ENCODE data around the gene KLF7. TPM values are rescaled to one million over a fixed set of nuclear protein-coding genes. Genes with fewer than 3 reads are reported as not detected.

The KLF7 gene
- total RNA-seq, 1 donor from 2014 or later = 35.8 TPM

DNA sequence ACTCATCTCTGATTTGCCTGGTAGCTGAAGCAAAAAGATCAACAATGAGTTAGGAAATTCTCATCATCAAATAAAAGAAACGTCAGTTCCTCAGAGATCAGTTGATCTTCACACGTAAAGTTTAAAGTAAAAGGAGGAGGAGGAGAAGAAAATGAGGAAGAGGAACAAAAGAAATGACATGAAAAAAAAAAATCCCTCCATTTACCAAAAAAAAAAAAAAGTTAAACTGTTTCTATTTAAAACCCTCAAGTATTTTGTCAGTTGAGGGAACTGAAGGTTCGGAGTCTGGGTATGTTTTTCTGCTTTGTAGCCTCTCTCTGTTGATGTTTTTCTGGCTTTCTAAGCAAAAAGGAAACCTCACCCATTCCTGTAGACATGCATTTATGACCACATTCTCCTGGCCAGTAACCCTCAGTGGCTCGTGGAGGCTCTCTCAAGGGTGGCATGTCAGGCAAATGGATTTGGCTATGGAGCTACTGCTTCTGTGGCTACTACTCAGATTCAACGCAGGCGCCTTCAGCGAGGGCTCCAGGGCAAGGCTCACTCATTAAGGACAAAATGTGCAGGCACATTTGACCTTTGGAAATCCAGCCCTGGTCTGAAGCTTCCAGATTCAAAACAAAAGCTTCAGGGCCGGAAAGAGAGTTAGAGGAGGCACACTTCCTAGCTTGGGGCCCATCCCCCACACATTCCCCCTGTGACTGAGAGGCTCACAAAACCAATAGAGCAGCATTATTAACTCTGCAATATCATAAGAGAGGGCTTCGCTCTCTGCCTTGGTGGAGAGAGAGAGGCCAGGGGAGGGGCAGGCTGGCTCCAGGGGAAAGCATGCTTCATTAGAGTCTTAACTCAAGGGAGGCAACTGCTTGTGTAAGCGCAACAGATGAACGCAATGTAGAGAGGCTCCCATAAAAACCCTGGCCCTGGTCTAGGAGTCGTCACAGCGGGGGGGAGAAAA, 22.3 kb downstream of the KLF7 start:
- peaks cover 9% of the 10 kb centered on the region for H3K36me3 Mint-ChIP-seq (ENCODE audit: low read depth)
- peak overlapping the region; percentile 52 for H3K4me3 Mint-ChIP-seq
- no peaks in the 10 kb centered on the region for H3K9me3 Mint-ChIP-seq
- TF ChIP-seq, protein P1, sequence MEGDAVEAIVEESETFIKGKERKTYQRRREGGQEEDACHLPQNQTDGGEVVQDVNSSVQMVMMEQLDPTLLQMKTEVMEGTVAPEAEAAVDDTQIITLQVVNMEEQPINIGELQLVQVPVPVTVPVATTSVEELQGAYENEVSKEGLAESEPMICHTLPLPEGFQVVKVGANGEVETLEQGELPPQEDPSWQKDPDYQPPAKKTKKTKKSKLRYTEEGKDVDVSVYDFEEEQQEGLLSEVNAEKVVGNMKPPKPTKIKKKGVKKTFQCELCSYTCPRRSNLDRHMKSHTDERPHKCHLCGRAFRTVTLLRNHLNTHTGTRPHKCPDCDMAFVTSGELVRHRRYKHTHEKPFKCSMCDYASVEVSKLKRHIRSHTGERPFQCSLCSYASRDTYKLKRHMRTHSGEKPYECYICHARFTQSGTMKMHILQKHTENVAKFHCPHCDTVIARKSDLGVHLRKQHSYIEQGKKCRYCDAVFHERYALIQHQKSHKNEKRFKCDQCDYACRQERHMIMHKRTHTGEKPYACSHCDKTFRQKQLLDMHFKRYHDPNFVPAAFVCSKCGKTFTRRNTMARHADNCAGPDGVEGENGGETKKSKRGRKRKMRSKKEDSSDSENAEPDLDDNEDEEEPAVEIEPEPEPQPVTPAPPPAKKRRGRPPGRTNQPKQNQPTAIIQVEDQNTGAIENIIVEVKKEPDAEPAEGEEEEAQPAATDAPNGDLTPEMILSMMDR (IDR thresholded peaks at IDR 0.05) = no peak
- CTCF ChIA-PET = interaction anchor here (0.7 to 3.4 kb wide), 7 partner anchors 9 to 481 kb away, joined by 3 to 14 read pairs (median 6); partner anchors contain the start of genes KLF7 and METTL21A
- H3K27ac Mint-ChIP-seq = peak overlapping the region; percentile 92
- POLR2A ChIA-PET = interaction anchor here (0.7 to 4.8 kb wide), 12 partner anchors 10 to 1248 kb away, joined by 3 to 202 read pairs (median 7); partner anchors contain the start of genes CREB1, KLF7 and METTL21A
- ATAC-seq (ENCODE audit: low read depth) = peak; percentile 65
- DNase-seq = peak; percentile 34
- H3K4me1 Mint-ChIP-seq = peaks cover 61% of the 10 kb centered on the region
- intact Hi-C loops (cut with micrococcal nuclease) = loop anchor here (1.0 to 5.0 kb wide), 4 partner anchors 12 to 385 kb away; partner anchors contain the start of gene CREB1
- no peaks in the 10 kb centered on the region for H3K27me3 Mint-ChIP-seq

DNA sequence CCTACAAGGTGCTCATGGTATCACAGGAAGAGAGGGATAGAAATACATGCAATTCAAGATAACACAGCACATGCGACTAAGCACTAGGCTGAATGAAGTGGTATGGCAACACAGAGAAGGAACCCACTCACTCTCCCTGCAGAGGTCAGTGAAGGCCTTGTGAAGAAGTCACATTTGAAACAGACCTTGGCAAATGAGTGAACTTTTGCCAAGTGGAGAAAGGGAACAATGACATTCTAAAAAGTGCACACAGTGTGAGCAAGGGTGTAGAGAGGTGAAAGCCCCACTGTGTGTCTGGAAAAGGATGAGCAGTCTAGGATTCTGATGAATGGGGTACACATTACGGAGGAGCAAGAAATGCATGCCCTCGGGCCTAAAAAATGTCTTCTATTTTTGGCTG, 23.3 kb downstream of the KLF7 start:
- Mint-ChIP-seq H3K27ac (peak overlapping the region; percentile 92), H3K27me3 (no peaks in the 10 kb centered on the region), H3K4me3 (peak overlapping the region; percentile 52), H3K36me3 (ENCODE audit: low read depth) (peaks cover 9% of the 10 kb centered on the region), H3K4me1 (peaks cover 67% of the 10 kb centered on the region), H3K9me3 (no peaks in the 10 kb centered on the region)
- ChIA-PET CTCF (interaction anchor here (0.7 to 3.4 kb wide), 11 partner anchors 10 to 482 kb away, joined by 3 to 14 read pairs (median 3); partner anchors contain the start of genes KLF7 and METTL21A), POLR2A (interaction anchor here (0.7 to 4.8 kb wide), 8 partner anchors 11 to 1249 kb away, joined by 4 to 202 read pairs (median 8); partner anchors contain the start of genes CREB1, KLF7 and METTL21A)
- TF ChIP-seq, protein P1 (IDR thresholded peaks at IDR 0.05) = no peak
- intact Hi-C loops (cut with micrococcal nuclease) = loop anchor here (1.0 to 5.0 kb wide), 3 partner anchors 210 to 386 kb away; partner anchors contain the start of gene CREB1
- no peak for DNase-seq
- ATAC-seq (ENCODE audit: low read depth) = peak; percentile 41

DNA sequence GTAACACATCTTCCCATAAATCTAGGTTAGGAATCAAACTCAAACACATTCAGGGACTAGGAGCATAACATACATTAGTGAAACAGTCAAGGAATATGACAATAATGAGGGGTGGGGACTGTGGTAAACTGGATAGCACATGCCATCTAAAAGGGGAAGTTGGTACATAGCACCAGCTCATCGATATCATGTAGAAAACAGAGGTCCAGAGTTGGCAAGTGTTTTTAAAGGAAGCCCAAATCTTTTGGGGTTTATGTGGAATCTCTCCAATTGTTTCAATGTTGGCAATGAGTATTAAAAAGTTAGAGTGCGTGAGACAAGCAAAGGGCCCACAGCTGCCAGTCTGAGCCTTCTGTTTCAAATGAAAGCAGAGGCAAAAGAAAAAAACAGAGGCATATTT, 24.4 kb downstream of the KLF7 start:
- DNase-seq (no peak), ATAC-seq (ENCODE audit: low read depth) (peak; percentile 23)
- Mint-ChIP-seq H3K9me3 (no peaks in the 10 kb centered on the region), H3K36me3 (ENCODE audit: low read depth) (peaks cover 11% of the 10 kb centered on the region), H3K27me3 (no peaks in the 10 kb centered on the region), H3K4me1 (peaks cover 72% of the 10 kb centered on the region), H3K27ac (peak overlapping the region; percentile 92), H3K4me3 (peak overlapping the region; percentile 20)
- TF ChIP-seq, protein P1 (IDR thresholded peaks at IDR 0.05) = no peak
- POLR2A ChIA-PET = interaction anchor here (0.6 to 4.8 kb wide), 5 partner anchors 15 to 483 kb away, joined by 4 to 202 read pairs (median 8); partner anchors contain the start of genes CREB1, KLF7 and METTL21A
- intact Hi-C loops (cut with micrococcal nuclease) = loop anchor here (5.0 kb wide), 1 partner anchor 211 kb away; no protein-coding TSS in a partner anchor
- CTCF ChIA-PET = interaction anchor here (1.3 to 3.4 kb wide), 6 partner anchors 11 to 335 kb away, joined by 3 to 14 read pairs (median 6); partner anchors contain the start of gene KLF7

DNA sequence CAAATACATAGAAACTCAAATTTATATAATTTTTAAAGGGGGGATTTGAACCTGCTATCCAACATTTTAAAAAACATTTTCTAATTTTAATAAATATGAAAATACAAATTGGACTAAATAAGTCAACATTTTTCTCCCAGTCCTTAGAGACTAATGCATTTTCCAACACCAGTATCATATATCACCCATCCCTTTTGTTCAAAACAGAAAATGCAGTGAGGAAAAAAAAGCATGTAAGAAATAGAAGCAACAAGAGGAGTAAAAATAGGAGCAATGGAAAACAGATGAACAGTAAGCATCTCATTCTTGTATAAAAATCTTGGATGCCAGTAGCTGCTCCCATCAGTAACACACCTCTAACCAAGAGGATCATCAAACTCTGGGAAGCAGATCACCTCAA, 25.5 kb downstream of the KLF7 start:
- H3K4me3 Mint-ChIP-seq = no peak overlapping the region
- peaks cover 14% of the 10 kb centered on the region for H3K36me3 Mint-ChIP-seq (ENCODE audit: low read depth)
- no peaks in the 10 kb centered on the region for H3K27me3 Mint-ChIP-seq
- ATAC-seq (ENCODE audit: low read depth) (no peak), DNase-seq (no peak)
- H3K4me1 Mint-ChIP-seq = peaks cover 73% of the 10 kb centered on the region
- H3K9me3 Mint-ChIP-seq = no peaks in the 10 kb centered on the region
- ChIA-PET POLR2A (interaction anchor here (4.8 kb wide), 1 partner anchor 25 kb away, joined by 202 read pairs; the partner anchor contains the start of gene KLF7), CTCF (no interaction called here)
- intact Hi-C loops (cut with micrococcal nuclease) = loop anchor here (5.0 kb wide), 1 partner anchor 212 kb away; no protein-coding TSS in a partner anchor
- TF ChIP-seq, protein P1 (IDR thresholded peaks at IDR 0.05) = no peak
- peak overlapping the region; percentile 51 for H3K27ac Mint-ChIP-seq

All from activated B cell treated with CpG ODN at 0.5 μM for 24 hours (primary cell).